ENCODE data around the gene ANKRD30A.

ANKRD30A gene

GRCh38 chr10:37225163-37225562 is 99.8 kb downstream of the ANKRD30A start:
- Histone ChIP-seq H3K4me2 (ENCODE audit: low read depth, low read length, poor library complexity, severe bottlenecking) (no peak overlapping the region), H3K9me2 (replicated peaks; ENCODE audit: low read depth, low read length) (no peaks in the 10 kb centered on the region; the same call in 1 of the 2 replicates), H3K79me2 (ENCODE audit: insufficient read depth, low read length) (no peaks in the 10 kb centered on the region), H4K20me1 (ENCODE audit: insufficient read depth, low read length, poor library complexity, severe bottlenecking) (no peaks in the 10 kb centered on the region), H3F3A (ENCODE audit: low read depth) (no peaks in the 10 kb centered on the region), H3K4me3 (ENCODE audit: low read length, poor library complexity, severe bottlenecking) (no peak overlapping the region), H3K36me3 (ENCODE audit: insufficient read depth, low read length) (no peaks in the 10 kb centered on the region), H3K9me3 (ENCODE audit: insufficient read depth, low read depth, low read length) (no peaks in the 10 kb centered on the region), H3K27me3 (ENCODE audit: insufficient read depth, low read length, poor library complexity, severe bottlenecking) (no peaks in the 10 kb centered on the region), H2AFZ (ENCODE audit: low read length) (no peak overlapping the region), H3K9ac (ENCODE audit: low read depth, low read length, poor library complexity, severe bottlenecking) (no peak overlapping the region), H3K4me1 (ENCODE audit: insufficient read depth, low read length, poor library complexity, severe bottlenecking) (no peaks in the 10 kb centered on the region)
- TF ChIP-seq EZH2phosphoT487 (IDR thresholded peaks at IDR 0.05; ENCODE audit: borderline replicate concordance) (no peak), CTCF (conservative IDR thresholded peaks at IDR 0.05; ENCODE audit: low read length) (no peak)

GRCh38 chr10:37226524-37226923 is 101.1 kb downstream of the ANKRD30A start:
- no peaks in the 10 kb centered on the region for H3K27me3 ChIP-seq (ENCODE audit: insufficient read depth, low read length, poor library complexity, severe bottlenecking)
- H3K4me3 ChIP-seq (ENCODE audit: low read length, poor library complexity, severe bottlenecking): no peak overlapping the region
- TF ChIP-seq CTCF (conservative IDR thresholded peaks at IDR 0.05; ENCODE audit: low read length) (no peak), EZH2phosphoT487 (IDR thresholded peaks at IDR 0.05; ENCODE audit: borderline replicate concordance) (no peak)
- no peaks in the 10 kb centered on the region for H4K20me1 ChIP-seq (ENCODE audit: insufficient read depth, low read length, poor library complexity, severe bottlenecking)
- H3K4me1 ChIP-seq (ENCODE audit: insufficient read depth, low read length, poor library complexity, severe bottlenecking): no peaks in the 10 kb centered on the region
- no peaks in the 10 kb centered on the region for H3K9me3 ChIP-seq (ENCODE audit: insufficient read depth, low read depth, low read length)
- H3K9ac ChIP-seq (ENCODE audit: low read depth, low read length, poor library complexity, severe bottlenecking): no peak overlapping the region
- H3K79me2 ChIP-seq (ENCODE audit: insufficient read depth, low read length): no peaks in the 10 kb centered on the region
- H3F3A ChIP-seq (ENCODE audit: low read depth): no peaks in the 10 kb centered on the region
- no peaks in the 10 kb centered on the region for H3K36me3 ChIP-seq (ENCODE audit: insufficient read depth, low read length)
- no peak overlapping the region for H3K4me2 ChIP-seq (ENCODE audit: low read depth, low read length, poor library complexity, severe bottlenecking)
- H2AFZ ChIP-seq (ENCODE audit: low read length): no peak overlapping the region
- no peaks in the 10 kb centered on the region; the same call in 1 of the 2 replicates for H3K9me2 ChIP-seq (replicated peaks; ENCODE audit: low read depth, low read length)

GRCh38 chr10:37234692-37235091 is 109.3 kb downstream of the ANKRD30A start:
- Histone ChIP-seq H3K9me3 (ENCODE audit: insufficient read depth, low read depth, low read length) (no peaks in the 10 kb centered on the region), H3F3A (ENCODE audit: low read depth) (no peaks in the 10 kb centered on the region), H3K4me2 (ENCODE audit: low read depth, low read length, poor library complexity, severe bottlenecking) (no peak overlapping the region), H3K27me3 (ENCODE audit: insufficient read depth, low read length, poor library complexity, severe bottlenecking) (no peaks in the 10 kb centered on the region), H3K9me2 (replicated peaks; ENCODE audit: low read depth, low read length) (no peaks in the 10 kb centered on the region), H3K9ac (ENCODE audit: low read depth, low read length, poor library complexity, severe bottlenecking) (no peak overlapping the region), H2AFZ (ENCODE audit: low read length) (no peak overlapping the region), H3K36me3 (ENCODE audit: insufficient read depth, low read length) (no peaks in the 10 kb centered on the region), H3K79me2 (ENCODE audit: insufficient read depth, low read length) (no peaks in the 10 kb centered on the region), H3K4me3 (ENCODE audit: low read length, poor library complexity, severe bottlenecking) (no peak overlapping the region), H3K4me1 (ENCODE audit: insufficient read depth, low read length, poor library complexity, severe bottlenecking) (no peaks in the 10 kb centered on the region), H4K20me1 (ENCODE audit: insufficient read depth, low read length, poor library complexity, severe bottlenecking) (no peaks in the 10 kb centered on the region)
- TF ChIP-seq CTCF (conservative IDR thresholded peaks at IDR 0.05; ENCODE audit: low read length): no peak
- no peak for TF ChIP-seq EZH2phosphoT487 (IDR thresholded peaks at IDR 0.05; ENCODE audit: borderline replicate concordance)
